Activated gamma-delta T cell treated with anti-CD3 and anti-CD28 coated beads, Interleukin-2, amount 50 U/mL, for 16 hours (primary cell): Measurements from ENCODE around the gene RSF1.
"Not testable (repeated sequence)": the region's sequence is repeated elsewhere in the genome, so short reads cannot be mapped to it uniquely, and the experiment has no call there.

Experiments used
- DNase-seq: peaks from one replicate; pipeline ENCODE4 v3.0.0-alpha.2; 2020; ENCODE audit warnings: low read depth

RSF1 gene

GRCh38 chr11:77687088-77687487, 133.4 kb downstream of the RSF1 start:
- DNase-seq = no peak

GRCh38 chr11:77677138-77677537, 143.4 kb downstream of the RSF1 start:
- DNase-seq = no peak

GRCh38 chr11:77672264-77672663, 148.3 kb downstream of the RSF1 start:
- no peak for DNase-seq

GRCh38 chr11:77669848-77670511, 150.5 kb downstream of the RSF1 start:
- DNase-seq = no peak

GRCh38 chr11:77668760-77669159, 151.8 kb downstream of the RSF1 start:
- DNase-seq = no peak

GRCh38 chr11:77665240-77665965, 155.1 kb downstream of the RSF1 start:
- no peak for DNase-seq

GRCh38 chr11:77661670-77662069, 158.9 kb downstream of the RSF1 start:
- DNase-seq = no peak

GRCh38 chr11:77660947-77661346, 159.6 kb downstream of the RSF1 start:
- no peak for DNase-seq

GRCh38 chr11:77658213-77659013, 162.1 kb downstream of the RSF1 start:
- DNase-seq = no peak

- DNase-seq = no peak
These were observed 164.2 kb downstream of the RSF1 start for GRCh38 chr11:77656362-77656761.

GRCh38 chr11:77654770-77655434, 165.6 kb downstream of the RSF1 start:
- DNase-seq = no peak

GRCh38 chr11:77650123-77650522, 170.4 kb downstream of the RSF1 start:
- DNase-seq = no peak

- no peak for DNase-seq
These were observed 172.7 kb downstream of the RSF1 start for GRCh38 chr11:77647654-77648305.

GRCh38 chr11:77644887-77645286, 175.6 kb downstream of the RSF1 start:
- no peak for DNase-seq

- no peak for DNase-seq
These were observed 178.3 kb downstream of the RSF1 start for GRCh38 chr11:77642228-77642627.

GRCh38 chr11:77637345-77638165, 183.0 kb downstream of the RSF1 start, which contains the start of gene CLNS1A:
Gene CLNS1A, minus strand, starts transcription at chr11:77637794. Its CDS starts 80 bp downstream, at chr11:77637714.
- peak; percentile 72 for DNase-seq

- no peak for DNase-seq
These were observed 183.7 kb downstream of the RSF1 start for GRCh38 chr11:77636731-77637344.

GRCh38 chr11:77633926-77634325, 186.6 kb downstream of the RSF1 start:
- DNase-seq = not testable (repeated sequence)

- DNase-seq = no peak
These were observed 190.3 kb downstream of the RSF1 start for GRCh38 chr11:77630157-77630710.

- DNase-seq = no peak
These were observed 200.8 kb downstream of the RSF1 start for GRCh38 chr11:77619576-77620198.
